Esophagus muscularis mucosa (tissue), 4 donors: Measurements from ENCODE around the gene OTX2. TPM values are rescaled to one million over a fixed set of nuclear protein-coding genes. Genes with fewer than 3 reads are reported as not detected.

Source experiments
- DNase-seq: peaks from one replicate; pipeline ENCODE4 v3.0.0-alpha.2; 2017; ENCODE audit errors: extremely low spot score
- H3K27ac ChIP-seq, 4 donors: fragments of 200-600 bp; sonication (generic); replicated peaks in 1 of 4; 1 replicate in 3 of 4; 2 replicates in 1 of 4; pipeline ENCODE4 v1.5.1; 2016 to 2019; ENCODE audit warnings: mild to moderate bottlenecking in 1 of 4
- H3K27me3 ChIP-seq, 4 donors: fragments of 200-600 bp; sonication (generic); one replicate each; pipeline versions ENCODE4 v1.5.1 to v1.6.0; 2016 to 2019
- H3K36me3 ChIP-seq, 4 donors: fragments of 200-600 bp; sonication (generic); one replicate each; pipeline ENCODE4 v1.5.1; 2016 to 2019
- H3K4me1 ChIP-seq, 4 donors: fragments of 200-600 bp; sonication (generic); one replicate each; pipeline ENCODE4 v1.5.1; 2016 to 2019
- H3K4me3 ChIP-seq, 4 donors: fragments of 200-600 bp; sonication (generic); 1 replicate in 2 of 4; 2 replicates in 2 of 4; pipeline ENCODE4 v1.5.1; 2016 to 2019; ENCODE audit warnings: mild to moderate bottlenecking in 4 of 4, moderate library complexity in 1 of 4
- H3K9me3 ChIP-seq, 4 donors: fragments of 200-600 bp; sonication (generic); 1 replicate in 3 of 4; 2 replicates in 1 of 4; pipeline ENCODE4 v1.5.1; 2016 to 2019
- CTCF ChIP-seq, 3 experiments: fragments of 200-600 bp in 2 of 3; fragments of 450-650 bp in 1 of 3; sonication (generic) in 2 of 3; IDR thresholded peaks; one replicate each; pipeline ENCODE4 v1.5.1; 2017 to 2019; ENCODE audit warnings: antibody characterized with exemption in 3 of 3, mild to moderate bottlenecking in 2 of 3, moderate library complexity in 1 of 3
- EP300 ChIP-seq: sonication (generic); formaldehyde crosslinking; IDR thresholded peaks from one replicate; pipeline ENCODE4 v1.6.1; 2017; ENCODE audit warnings: antibody characterized with exemption
- POLR2A ChIP-seq: fragments of 450-650 bp; IDR thresholded peaks from one replicate; pipeline ENCODE4 v1.6.1; 2017; ENCODE audit warnings: antibody characterized with exemption, moderate library complexity, mild to moderate bottlenecking, low read depth
- POLR2AphosphoS5 ChIP-seq, 2 donors: sonication (generic); formaldehyde crosslinking; IDR thresholded peaks; one replicate each; pipeline ENCODE4 v1.6.1; 2017; ENCODE audit warnings: antibody characterized with exemption in 2 of 2
- WGBS: methylation state at CpG from one replicate; pipeline ENCODE4 v1.1.5; 2018; 5-methylcytosine and 5-hydroxymethylcytosine counted together
- intact Hi-C: fragments of 100-400 bp; cut with DNase I; formaldehyde crosslinking; loops from one replicate; pipeline ENCODE4 v1.15.1; 2023
- total RNA-seq, 4 donors: library from RNA; depleted of rRNA; stranded (reverse); fragments of >200 nt; gene quantifications; one replicate each; pipeline versions ENCODE4 v1.1.0 to v1.2.1, GENCODE V29; 2016

The OTX2 gene
- total RNA-seq, 4 donors from 2014 or later, result not detected

GRCh38 chr14:56782711-56783110, 27.6 kb downstream of the OTX2 start:
- no peak for DNase-seq
- no peak overlapping the region for H3K4me3 ChIP-seq
- H3K9me3 ChIP-seq, result no peaks in the 10 kb centered on the region
- WGBS, result 53% methylated on average over 1 of the region's 1 CpG
- no peaks in the 10 kb centered on the region for H3K36me3 ChIP-seq
- no peak for TF ChIP-seq CTCF (IDR thresholded peaks at IDR 0.05)
- peaks cover 0 to 22% (median 0%) of the 10 kb centered on the region in 4 donors for H3K27me3 ChIP-seq
- no peak overlapping the region for H3K27ac ChIP-seq
- no peaks in the 10 kb centered on the region for H3K4me1 ChIP-seq
- intact Hi-C loops, result no loop called here

GRCh38 chr14:56774503-56774902, 35.8 kb downstream of the OTX2 start:
- intact Hi-C loops, result no loop called here
- Histone ChIP-seq H3K36me3 (no peaks in the 10 kb centered on the region), H3K4me3 (no peak overlapping the region), H3K9me3 (no peaks in the 10 kb centered on the region), H3K27ac (no peak overlapping the region), H3K4me1 (peaks cover 0 to 5% (median 0%) of the 10 kb centered on the region in 4 donors), H3K27me3 (no peaks in the 10 kb centered on the region)
- DNase-seq, result no peak
- TF ChIP-seq POLR2A (no peak), CTCF (IDR thresholded peaks at IDR 0.05) (no peak), POLR2AphosphoS5 (IDR thresholded peaks at IDR 0.05) (no peak), EP300 (no peak)
- WGBS, result 42% methylated on average over 6 of the region's 6 CpGs

GRCh38 chr14:56770512-56770911, 39.8 kb downstream of the OTX2 start:
- H3K9me3 ChIP-seq, result no peaks in the 10 kb centered on the region
- intact Hi-C loops, result no loop called here
- H3K27me3 ChIP-seq, result no peaks in the 10 kb centered on the region
- H3K36me3 ChIP-seq, result no peaks in the 10 kb centered on the region
- H3K27ac ChIP-seq, result no peak overlapping the region
- peaks cover 0 to 6% (median 0%) of the 10 kb centered on the region in 4 donors for H3K4me1 ChIP-seq
- H3K4me3 ChIP-seq, result no peak overlapping the region
- TF ChIP-seq POLR2A (no peak), CTCF (IDR thresholded peaks at IDR 0.05) (no peak), EP300 (no peak), POLR2AphosphoS5 (IDR thresholded peaks at IDR 0.05) (no peak)
- DNase-seq, result no peak

- Histone ChIP-seq H3K9me3 (no peaks in the 10 kb centered on the region), H3K27me3 (peaks cover 0 to 10% (median 2%) of the 10 kb centered on the region in 4 donors), H3K4me3 (no peak overlapping the region), H3K27ac (no peak overlapping the region), H3K36me3 (no peaks in the 10 kb centered on the region), H3K4me1 (no peaks in the 10 kb centered on the region)
- WGBS, result 35% methylated on average over 6 of the region's 6 CpGs
- TF ChIP-seq EP300, result no peak
- TF ChIP-seq POLR2A, result no peak
- no peak for TF ChIP-seq CTCF (IDR thresholded peaks at IDR 0.05)
- no peak for TF ChIP-seq POLR2AphosphoS5 (IDR thresholded peaks at IDR 0.05)
- intact Hi-C loops, result no loop called here
- no peak for DNase-seq
These were observed 49.9 kb downstream of the OTX2 start for GRCh38 chr14:56760164-56760914.

GRCh38 chr14:56759633-56760032, 50.6 kb downstream of the OTX2 start:
- Histone ChIP-seq H3K27ac (no peak overlapping the region), H3K27me3 (peaks cover 0 to 10% (median under 1%) of the 10 kb centered on the region in 4 donors), H3K4me1 (no peaks in the 10 kb centered on the region), H3K4me3 (no peak overlapping the region), H3K36me3 (no peaks in the 10 kb centered on the region), H3K9me3 (no peaks in the 10 kb centered on the region)
- intact Hi-C loops, result no loop called here
- TF ChIP-seq EP300, result no peak
- TF ChIP-seq CTCF (IDR thresholded peaks at IDR 0.05), result no peak
- no peak for TF ChIP-seq POLR2A
- TF ChIP-seq POLR2AphosphoS5 (IDR thresholded peaks at IDR 0.05), result no peak
- no peak for DNase-seq
- 88% methylated on average over 2 of the region's 2 CpGs for WGBS
